GM18951 (cell line): ENCODE measurements around the gene REEP6.

Experiments used
- POLR2A ChIP-seq: IDR thresholded peaks from 4 replicates; pipeline ENCODE4 v1.6.1; 2011; ENCODE audit warnings: mild to moderate bottlenecking; ENCODE audit not compliant: insufficient read length, insufficient read depth; ENCODE audit errors: extremely low read depth
- in situ Hi-C: fragments of 300-500 bp; cut with MboI; formaldehyde crosslinking; loops from one replicate; pipeline ENCODE4 v1.12.0; 2022; ENCODE audit warnings: low sequenced_read_pairs, mixed read lengths, inconsistent platforms; ENCODE audit not compliant: unreplicated experiment

Gene REEP6

GRCh38 chr19:1461862-1462261, 29.1 kb upstream of the REEP6 start:
- no peak for TF ChIP-seq POLR2A
- in situ Hi-C loops, result no loop called here

GRCh38 chr19:1465191-1466016, 25.6 kb upstream of the REEP6 start:
- in situ Hi-C loops, result no loop called here
- no peak for TF ChIP-seq POLR2A

GRCh38 chr19:1466018-1466460, 24.9 kb upstream of the REEP6 start:
- TF ChIP-seq POLR2A, result no peak
- in situ Hi-C loops, result no loop called here

GRCh38 chr19:1466461-1467214, 24.3 kb upstream of the REEP6 start:
- in situ Hi-C loops, result no loop called here
- no peak for TF ChIP-seq POLR2A

GRCh38 chr19:1467215-1467489, 23.8 kb upstream of the REEP6 start:
- TF ChIP-seq POLR2A, result no peak
- in situ Hi-C loops, result no loop called here

- in situ Hi-C loops, result no loop called here
- TF ChIP-seq POLR2A, result no peak
Measured at GRCh38 chr19:1467490-1468273, 23.3 kb upstream of the REEP6 start.

- TF ChIP-seq POLR2A, result no peak
- in situ Hi-C loops, result no loop called here
Measured at GRCh38 chr19:1468274-1468820, 22.6 kb upstream of the REEP6 start.

GRCh38 chr19:1468821-1469254, 22.1 kb upstream of the REEP6 start:
- in situ Hi-C loops, result no loop called here
- TF ChIP-seq POLR2A, result no peak

- in situ Hi-C loops, result no loop called here
Measured at GRCh38 chr19:1469255-1470054, 21.5 kb upstream of the REEP6 start.

GRCh38 chr19:1470055-1470304, 21.0 kb upstream of the REEP6 start:
- no peak for TF ChIP-seq POLR2A
- in situ Hi-C loops, result no loop called here

More at GRCh38 chr19:1469255-1470054, 21.5 kb upstream of the REEP6 start:
- no peak for TF ChIP-seq POLR2A

GRCh38 chr19:1470305-1471009, 20.5 kb upstream of the REEP6 start:
- in situ Hi-C loops, result no loop called here
- TF ChIP-seq POLR2A, result no peak

- in situ Hi-C loops, result no loop called here
- TF ChIP-seq POLR2A, result no peak
Measured at GRCh38 chr19:1471010-1471514, 19.9 kb upstream of the REEP6 start.
